Naive B cell (primary cell): ENCODE results near the gene MICALL2. TPM values are rescaled to one million over a fixed set of nuclear protein-coding genes. Genes with fewer than 3 reads are reported as not detected.
A peak's percentile ranks its signal among the peaks of the same experiment; 100 is the strongest.

Experiments used
- ATAC-seq, 2 donors: fragments of 150-1000 bp; cut with Tn5 transposase; 2 replicates each; pipeline ENCODE4 v1.10.0; 2021; ENCODE audit warnings: low read depth in 2 of 2, mild to moderate bottlenecking in 2 of 2, moderate library complexity in 2 of 2
- DNase-seq: peaks from one replicate; pipeline ENCODE4 v3.0.0; 2022
- H3K27ac Mint-ChIP-seq, 6 donors: one replicate each; pipeline ENCODE4 v1.8.0; 2020 to 2022; ENCODE audit warnings: mild to moderate bottlenecking in 6 of 6, mixed read lengths in 6 of 6, moderate library complexity in 5 of 6, inconsistent platforms in 2 of 6
- H3K27me3 Mint-ChIP-seq, 3 donors: one replicate each; pipeline ENCODE4 v1.8.0; 2021 to 2022; ENCODE audit warnings: mixed read lengths in 3 of 3, mild to moderate bottlenecking in 1 of 3
- H3K36me3 Mint-ChIP-seq, 2 donors: one replicate each; pipeline ENCODE4 v1.8.0; 2020 to 2022; ENCODE audit warnings: mixed read lengths in 2 of 2, inconsistent platforms in 1 of 2, mild to moderate bottlenecking in 1 of 2
- H3K4me1 Mint-ChIP-seq, 3 donors: one replicate each; pipeline ENCODE4 v1.8.0; 2020 to 2022; ENCODE audit warnings: mixed read lengths in 3 of 3, inconsistent platforms in 1 of 3, mild to moderate bottlenecking in 1 of 3, moderate library complexity in 1 of 3
- H3K4me3 Mint-ChIP-seq, 8 donors: one replicate each; pipeline ENCODE4 v1.8.0; 2020 to 2022; ENCODE audit warnings: mild to moderate bottlenecking in 8 of 8, mixed read lengths in 8 of 8, moderate library complexity in 8 of 8, inconsistent platforms in 2 of 8
- H3K9me3 Mint-ChIP-seq, 7 donors: one replicate each; pipeline ENCODE4 v1.8.0; 2020 to 2022; ENCODE audit warnings: mixed read lengths in 7 of 7, mild to moderate bottlenecking in 5 of 7, inconsistent platforms in 2 of 7, moderate library complexity in 1 of 7
- polyA plus RNA-seq, 6 donors: library from polyadenylated mRNA; unstranded; fragments of 300-500 nt; fragmentation: Illumina TruSeq; gene quantifications; one replicate each; pipeline ENCODE4 v1.2.3, GENCODE V29; 2021; ENCODE audit warnings: low read depth in 6 of 6

The MICALL2 gene
- polyA plus RNA-seq, 6 donors from 2014 or later: not detected

GRCh38 chr7:1425292-1426136 is 33.8 kb downstream of the MICALL2 start:
- DNase-seq (no peak), ATAC-seq (peak in 1 of 2 donors; percentile 45)
- Mint-ChIP-seq H3K27me3 (peaks cover 0 to 30% (median 24%) of the 10 kb centered on the region in 3 donors), H3K4me1 (peaks cover 0 to 5% (median 0%) of the 10 kb centered on the region in 3 donors), H3K9me3 (peaks cover 0 to 2% (median 0%) of the 10 kb centered on the region in 7 donors), H3K36me3 (peaks cover 0 to 11% of the 10 kb centered on the region in 2 donors), H3K4me3 (peak overlapping the region in 1 of 8 donors; percentile 42), H3K27ac (no peak overlapping the region)

- Mint-ChIP-seq H3K9me3 (peaks cover 0 to 2% (median 0%) of the 10 kb centered on the region in 7 donors), H3K27me3 (peaks cover 0 to 35% (median 31%) of the 10 kb centered on the region in 3 donors), H3K4me1 (peaks cover 0 to 5% (median 0%) of the 10 kb centered on the region in 3 donors), H3K36me3 (peaks cover 0 to 11% of the 10 kb centered on the region in 2 donors), H3K4me3 (no peak overlapping the region), H3K27ac (no peak overlapping the region)
- DNase-seq (no peak), ATAC-seq (no peak)
Measured at GRCh38 chr7:1424041-1424440, 35.2 kb downstream of the MICALL2 start.

- Mint-ChIP-seq H3K27ac (peak overlapping the region in 1 of 6 donors; percentile 5), H3K4me3 (no peak overlapping the region), H3K9me3 (peaks cover 0 to 2% (median 0%) of the 10 kb centered on the region in 7 donors), H3K36me3 (peaks cover 0 to 11% of the 10 kb centered on the region in 2 donors), H3K4me1 (peaks cover 0 to 6% (median 0%) of the 10 kb centered on the region in 3 donors), H3K27me3 (peaks cover 0 to 41% (median 32%) of the 10 kb centered on the region in 3 donors)
- ATAC-seq (no peak), DNase-seq (no peak)
Measured at GRCh38 chr7:1423264-1423811, 35.9 kb downstream of the MICALL2 start.

GRCh38 chr7:1422512-1423263 is 36.6 kb downstream of the MICALL2 start:
- Mint-ChIP-seq H3K36me3 (peaks cover 0 to 11% of the 10 kb centered on the region in 2 donors), H3K9me3 (peaks cover 0 to 2% (median 0%) of the 10 kb centered on the region in 7 donors), H3K4me3 (no peak overlapping the region), H3K4me1 (peaks cover 0 to 8% (median 0%) of the 10 kb centered on the region in 3 donors), H3K27ac (no peak overlapping the region), H3K27me3 (peaks cover 0 to 44% (median 32%) of the 10 kb centered on the region in 3 donors)
- ATAC-seq: no peak
- no peak for DNase-seq

GRCh38 chr7:1421946-1422345 is 37.3 kb downstream of the MICALL2 start:
- H3K4me3 Mint-ChIP-seq: no peak overlapping the region
- ATAC-seq: no peak
- H3K4me1 Mint-ChIP-seq: peaks cover 0 to 14% (median 5%) of the 10 kb centered on the region in 3 donors
- peaks cover 0 to 11% of the 10 kb centered on the region in 2 donors for H3K36me3 Mint-ChIP-seq
- peaks cover 0 to 50% (median 32%) of the 10 kb centered on the region in 3 donors for H3K27me3 Mint-ChIP-seq
- no peak overlapping the region for H3K27ac Mint-ChIP-seq
- H3K9me3 Mint-ChIP-seq: peaks cover 0 to 3% (median 0%) of the 10 kb centered on the region in 7 donors
- DNase-seq: no peak

- Mint-ChIP-seq H3K4me3 (no peak overlapping the region), H3K4me1 (peaks cover 0 to 14% (median 5%) of the 10 kb centered on the region in 3 donors), H3K36me3 (peaks cover 0 to 11% of the 10 kb centered on the region in 2 donors), H3K27ac (no peak overlapping the region), H3K27me3 (peaks cover 2 to 52% (median 36%) of the 10 kb centered on the region in 3 donors), H3K9me3 (peaks cover 0 to 3% (median under 1%) of the 10 kb centered on the region in 7 donors)
- no peak for DNase-seq
- ATAC-seq: no peak
Measured at GRCh38 chr7:1421020-1421790, 38.1 kb downstream of the MICALL2 start.

- H3K4me1 Mint-ChIP-seq: peaks cover 0 to 14% (median 5%) of the 10 kb centered on the region in 3 donors
- H3K4me3 Mint-ChIP-seq: no peak overlapping the region
- H3K27me3 Mint-ChIP-seq: peaks cover 4 to 66% (median 49%) of the 10 kb centered on the region in 3 donors
- H3K36me3 Mint-ChIP-seq: peaks cover 0 to 11% of the 10 kb centered on the region in 2 donors
- no peak for DNase-seq
- ATAC-seq: no peak
- H3K9me3 Mint-ChIP-seq: peaks cover 0 to 4% (median 1%) of the 10 kb centered on the region in 7 donors
- H3K27ac Mint-ChIP-seq: no peak overlapping the region
Measured at GRCh38 chr7:1419688-1420087, 39.6 kb downstream of the MICALL2 start.

- no peak overlapping the region for H3K4me3 Mint-ChIP-seq
Measured at GRCh38 chr7:1419310-1419634, 40.0 kb downstream of the MICALL2 start.

GRCh38 chr7:1418505-1419309 is 40.6 kb downstream of the MICALL2 start:
- no peak for DNase-seq
- Mint-ChIP-seq H3K36me3 (peaks cover 0 to 9% of the 10 kb centered on the region in 2 donors), H3K27ac (peak overlapping the region in 2 of 6 donors; percentile 25 to 26), H3K27me3 (peaks cover 4 to 62% (median 39%) of the 10 kb centered on the region in 3 donors), H3K9me3 (peaks cover 0 to 4% (median 0%) of the 10 kb centered on the region in 7 donors), H3K4me3 (no peak overlapping the region), H3K4me1 (peaks cover 0 to 14% (median 5%) of the 10 kb centered on the region in 3 donors)
- ATAC-seq: no peak

More at GRCh38 chr7:1419310-1419634, 40.0 kb downstream of the MICALL2 start:
- Mint-ChIP-seq H3K27ac (no peak overlapping the region), H3K9me3 (peaks cover 0 to 4% (median 0%) of the 10 kb centered on the region in 7 donors), H3K36me3 (peaks cover 0 to 11% of the 10 kb centered on the region in 2 donors), H3K27me3 (peaks cover 4 to 66% (median 45%) of the 10 kb centered on the region in 3 donors), H3K4me1 (peaks cover 0 to 14% (median 5%) of the 10 kb centered on the region in 3 donors)
- DNase-seq: no peak
- ATAC-seq: no peak

GRCh38 chr7:1415389-1415990 is 43.8 kb downstream of the MICALL2 start:
- H3K27ac Mint-ChIP-seq: no peak overlapping the region
- H3K36me3 Mint-ChIP-seq: no peaks in the 10 kb centered on the region
- no peak for DNase-seq
- H3K9me3 Mint-ChIP-seq: peaks cover 0 to 4% (median 2%) of the 10 kb centered on the region in 7 donors
- no peak overlapping the region for H3K4me3 Mint-ChIP-seq
- peaks cover 4 to 54% (median 35%) of the 10 kb centered on the region in 3 donors for H3K27me3 Mint-ChIP-seq
- H3K4me1 Mint-ChIP-seq: peaks cover 0 to 9% (median 9%) of the 10 kb centered on the region in 3 donors
- ATAC-seq: no peak

- ATAC-seq (no peak), DNase-seq (no peak)
- H3K27ac Mint-ChIP-seq: no peak overlapping the region
- H3K9me3 Mint-ChIP-seq: peaks cover 0 to 4% (median 2%) of the 10 kb centered on the region in 7 donors
- peak overlapping the region in 1 of 8 donors; percentile 25 for H3K4me3 Mint-ChIP-seq
- H3K27me3 Mint-ChIP-seq: peaks cover 8 to 55% (median 28%) of the 10 kb centered on the region in 3 donors
- H3K4me1 Mint-ChIP-seq: peaks cover 0 to 9% (median 9%) of the 10 kb centered on the region in 3 donors
- H3K36me3 Mint-ChIP-seq: no peaks in the 10 kb centered on the region
Measured at GRCh38 chr7:1413936-1414639, 45.2 kb downstream of the MICALL2 start.
